Activated CD8-positive, alpha-beta memory T cell treated with anti-CD3 and anti-CD28 coated beads, Interleukin-2, amount 10 ng/mL, durations not matched to agents 7 days and 5 days (primary cell): ENCODE results near the gene RBM8A. TPM values are rescaled to one million over a fixed set of nuclear protein-coding genes. Genes with fewer than 3 reads are reported as not detected.

Source experiments
- ATAC-seq: fragments of 150-1000 bp; cut with Tn5 transposase; one replicate; pipeline ENCODE4 v1.10.0; 2021; ENCODE audit warnings: moderate library complexity
- CTCF ChIA-PET: fragments of 350-600 bp; sonication (Branson Sonifier 250); formaldehyde crosslinking; loops from one replicate; lab custom pipeline; 2021; ENCODE audit warnings: antibody characterized with exemption; lab: Charles Lee
- DNase-seq: peaks from one replicate; pipeline ENCODE4 v3.0.0-alpha.2; 2020
- H3K27ac Mint-ChIP-seq: one replicate; pipeline ENCODE4 v1.8.0; 2021; ENCODE audit warnings: mild to moderate bottlenecking, mixed read lengths
- H3K27me3 Mint-ChIP-seq: one replicate; pipeline ENCODE4 v1.8.0; 2021; ENCODE audit warnings: mixed read lengths
- H3K36me3 Mint-ChIP-seq: one replicate; pipeline ENCODE4 v1.8.0; 2021; ENCODE audit warnings: mild to moderate bottlenecking, mixed read lengths
- H3K4me1 Mint-ChIP-seq: one replicate; pipeline ENCODE4 v1.8.0; 2021; ENCODE audit warnings: mixed read lengths
- H3K4me3 Mint-ChIP-seq: one replicate; pipeline ENCODE4 v1.8.0; 2021; ENCODE audit warnings: mild to moderate bottlenecking, moderate library complexity, mixed read lengths
- H3K9me3 Mint-ChIP-seq: one replicate; pipeline ENCODE4 v1.8.0; 2022; ENCODE audit warnings: low read depth, mixed read lengths
- total RNA-seq, 2 experiments: library from RNA; stranded (reverse); gene quantifications; one replicate each; pipeline ENCODE4 v1.2.3, GENCODE V29; 2021

The RBM8A gene
- total RNA-seq, 2 experiments from 2014 or later = 189 to 249 TPM

DNA sequence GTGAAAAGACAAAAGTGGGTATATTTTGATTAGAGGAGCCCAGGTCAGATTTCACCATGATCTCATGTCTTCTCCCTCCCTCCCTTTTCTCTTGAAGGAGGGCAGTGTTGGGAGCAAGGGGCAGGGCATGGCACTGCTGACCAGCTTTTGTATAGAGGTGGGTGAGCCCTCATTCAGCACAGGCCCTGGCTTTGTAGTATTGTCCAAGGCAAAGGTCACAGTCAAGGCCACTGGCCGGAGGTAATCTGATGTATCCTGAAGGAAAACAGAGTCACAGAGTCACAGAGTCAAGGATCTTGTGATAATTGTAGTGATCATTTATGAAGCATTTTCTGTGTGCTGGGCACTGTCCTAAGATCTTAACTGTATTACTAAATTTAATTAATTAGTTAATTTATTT, 29.3 kb downstream of the RBM8A start:
- DNase-seq (no peak), ATAC-seq (no peak)
- no peaks in the 10 kb centered on the region for H3K27me3 Mint-ChIP-seq
- no peaks in the 10 kb centered on the region for H3K9me3 Mint-ChIP-seq
- no peaks in the 10 kb centered on the region for H3K36me3 Mint-ChIP-seq
- H3K4me1 Mint-ChIP-seq = no peaks in the 10 kb centered on the region
- H3K4me3 Mint-ChIP-seq = no peak overlapping the region
- H3K27ac Mint-ChIP-seq = no peak overlapping the region
- CTCF ChIA-PET = interaction anchor here (0.5 to 0.9 kb wide), 2 partner anchors 12 to 68 kb away, joined by 3 to 5 read pairs; partner anchors contain the start of gene ITGA10

DNA sequence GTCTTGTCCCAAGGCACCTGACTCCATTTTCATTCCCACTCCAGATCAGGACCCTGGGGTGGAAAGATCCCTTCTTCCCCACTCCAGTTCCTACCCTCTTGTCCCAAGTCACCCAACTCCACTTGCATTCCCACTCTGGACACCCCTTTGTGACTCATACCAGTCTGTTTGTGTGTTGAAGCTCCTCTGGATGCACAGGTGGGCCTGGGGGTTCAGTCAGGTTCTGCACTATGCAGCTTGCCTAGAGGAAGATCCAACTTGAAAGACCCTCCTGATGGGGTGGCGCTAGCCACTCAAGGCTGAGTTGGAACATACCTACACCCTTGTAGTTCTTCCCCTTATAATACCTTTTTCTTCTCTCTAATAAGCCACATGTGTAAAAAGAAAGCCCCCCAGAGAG, 31.8 kb downstream of the RBM8A start:
- H3K4me3 Mint-ChIP-seq = no peak overlapping the region
- H3K27me3 Mint-ChIP-seq = no peaks in the 10 kb centered on the region
- no peak overlapping the region for H3K27ac Mint-ChIP-seq
- no peaks in the 10 kb centered on the region for H3K36me3 Mint-ChIP-seq
- no peak for DNase-seq
- CTCF ChIA-PET = interaction anchor here (1.1 to 3.0 kb wide), 5 partner anchors 10 to 137 kb away, joined by 3 to 17 read pairs (median 8); partner anchors contain the start of genes ITGA10 and NUDT17
- H3K9me3 Mint-ChIP-seq = no peaks in the 10 kb centered on the region
- no peaks in the 10 kb centered on the region for H3K4me1 Mint-ChIP-seq
- no peak for ATAC-seq

DNA sequence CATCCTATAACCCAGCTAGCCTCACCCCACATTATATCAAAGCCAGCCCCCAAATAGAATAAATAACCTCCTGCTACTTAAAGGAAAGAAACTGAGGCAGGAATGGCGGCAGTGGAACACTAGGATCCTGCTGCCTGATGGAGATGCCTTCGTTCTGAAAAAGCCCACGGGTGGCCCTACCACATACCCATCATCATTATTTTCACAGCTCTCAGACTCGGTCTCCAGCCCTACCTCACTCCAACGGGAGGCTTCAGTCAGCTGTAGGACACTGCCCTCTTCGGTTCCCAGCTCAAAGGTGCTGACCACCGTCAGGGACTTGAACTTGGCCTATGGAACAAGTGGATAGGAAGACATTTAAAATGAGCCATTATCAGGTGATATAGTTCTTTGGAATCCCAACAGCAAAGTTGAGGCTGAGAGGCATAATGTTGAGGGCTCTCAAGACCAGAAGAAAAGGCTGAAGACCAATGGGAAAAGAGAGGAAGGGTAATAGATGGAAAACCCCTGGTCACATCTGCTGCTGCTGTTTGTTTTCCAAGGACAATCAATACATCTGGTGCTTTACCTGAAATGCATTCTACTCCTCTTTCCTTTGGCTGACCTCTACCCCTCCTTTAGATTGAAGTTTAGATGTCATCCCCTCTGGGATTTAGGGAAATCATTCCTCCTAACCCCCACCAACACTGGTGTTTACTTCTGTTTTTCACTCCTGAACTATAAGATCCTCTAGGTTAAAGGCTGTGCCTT, 33.8 kb downstream of the RBM8A start:
- ATAC-seq (no peak), DNase-seq (no peak)
- Mint-ChIP-seq H3K4me1 (no peaks in the 10 kb centered on the region), H3K4me3 (no peak overlapping the region), H3K9me3 (no peaks in the 10 kb centered on the region), H3K36me3 (no peaks in the 10 kb centered on the region), H3K27ac (no peak overlapping the region), H3K27me3 (no peaks in the 10 kb centered on the region)
- CTCF ChIA-PET = interaction anchor here (0.9 to 4.1 kb wide), 10 partner anchors 8 to 83 kb away, joined by 3 to 31 read pairs (median 13); partner anchors contain the start of genes ANKRD35, ITGA10, LIX1L and NUDT17

DNA sequence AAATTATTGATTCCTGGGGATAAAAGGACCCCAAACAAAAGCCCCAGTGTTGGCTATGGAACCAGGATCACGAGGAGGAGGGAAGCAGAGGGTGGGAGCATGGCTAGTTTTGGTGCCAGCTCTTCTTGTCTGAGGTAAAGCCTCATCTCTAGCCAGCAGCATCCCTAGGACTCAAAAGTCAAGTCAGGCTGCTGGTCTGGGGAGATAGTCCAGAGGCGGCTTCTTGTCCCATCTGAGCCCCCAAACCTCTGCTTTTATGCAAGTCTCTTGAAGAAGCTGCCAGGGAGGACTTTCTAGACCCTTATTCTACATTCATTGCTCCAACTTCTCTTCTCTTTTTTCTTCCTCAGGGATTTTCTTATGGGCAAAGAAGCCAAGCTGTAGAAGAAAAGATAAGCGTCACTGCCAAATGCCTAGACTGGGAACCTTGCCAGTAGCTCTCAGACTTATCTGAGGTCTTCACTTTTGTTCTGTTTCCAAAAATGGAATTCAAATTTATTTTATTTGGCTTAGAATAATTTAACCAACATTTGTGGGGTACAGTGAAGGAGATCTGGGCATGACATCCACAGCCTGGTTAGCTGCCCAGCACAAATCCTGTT, 34.7 kb downstream of the RBM8A start:
- CTCF ChIA-PET = interaction anchor here (0.7 to 4.1 kb wide), 24 partner anchors 7 to 129 kb away, joined by 3 to 31 read pairs (median 7); partner anchors contain the start of genes ANKRD35, HJV, ITGA10 and LIX1L
- Mint-ChIP-seq H3K4me3 (no peak overlapping the region), H3K36me3 (no peaks in the 10 kb centered on the region), H3K4me1 (no peaks in the 10 kb centered on the region), H3K9me3 (no peaks in the 10 kb centered on the region), H3K27ac (no peak overlapping the region), H3K27me3 (peaks cover 2% of the 10 kb centered on the region)
- DNase-seq = no peak
- ATAC-seq = no peak

DNA sequence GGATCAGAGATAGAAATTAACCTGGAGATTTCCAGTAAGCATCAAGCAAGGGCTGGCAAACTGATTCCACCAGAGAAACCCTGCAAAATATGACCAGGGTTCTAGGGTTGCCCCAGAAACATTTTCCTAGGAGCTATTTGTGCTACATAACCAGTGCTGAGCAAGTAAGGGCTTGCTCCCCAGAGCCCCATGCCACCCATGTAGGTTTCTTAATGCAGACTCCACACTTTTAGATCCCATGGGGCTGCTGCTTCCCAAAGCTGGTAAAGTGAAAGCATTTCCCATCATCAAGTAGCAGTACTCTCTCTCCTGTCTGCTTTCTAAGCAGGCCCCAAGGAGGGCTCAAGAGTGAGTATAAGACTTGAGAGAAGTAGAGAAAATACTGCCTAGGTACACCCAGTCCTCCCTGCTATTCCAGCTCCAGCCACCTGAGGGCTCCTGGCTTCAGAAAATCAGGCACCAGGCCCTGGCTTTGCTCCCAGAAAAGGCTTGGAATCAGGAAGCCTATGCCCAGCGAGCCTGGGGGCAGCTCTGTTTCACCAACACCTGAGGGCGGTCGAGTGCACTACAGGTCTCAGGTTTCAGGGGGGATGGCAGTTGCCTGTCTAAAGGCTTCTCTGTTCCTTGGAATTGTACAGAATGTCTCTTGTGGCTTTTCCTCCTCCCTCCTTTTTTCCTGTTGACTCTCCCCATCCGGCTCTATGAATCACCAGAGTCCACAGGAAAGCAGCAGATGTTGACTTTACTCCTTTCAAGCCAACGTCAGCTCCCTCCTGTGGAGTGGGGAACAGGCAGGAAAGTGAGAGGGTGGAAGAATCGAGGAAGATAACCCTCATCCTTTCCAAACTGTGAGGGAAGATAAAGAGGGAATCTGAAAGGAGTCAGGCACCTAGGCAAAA, 35.4 kb downstream of the RBM8A start:
- peaks cover under 1% of the 10 kb centered on the region for H3K4me1 Mint-ChIP-seq
- no peaks in the 10 kb centered on the region for H3K36me3 Mint-ChIP-seq
- no peaks in the 10 kb centered on the region for H3K9me3 Mint-ChIP-seq
- ATAC-seq (peak; percentile 85), DNase-seq (peak; percentile 73)
- CTCF ChIA-PET = interaction anchor here (0.7 to 4.1 kb wide), 33 partner anchors 10 to 136 kb away, joined by 3 to 31 read pairs (median 5); partner anchors contain the start of genes HJV, ITGA10, LIX1L and NUDT17
- no peak overlapping the region for H3K27ac Mint-ChIP-seq
- H3K27me3 Mint-ChIP-seq = peaks cover 4% of the 10 kb centered on the region
- no peak overlapping the region for H3K4me3 Mint-ChIP-seq

DNA sequence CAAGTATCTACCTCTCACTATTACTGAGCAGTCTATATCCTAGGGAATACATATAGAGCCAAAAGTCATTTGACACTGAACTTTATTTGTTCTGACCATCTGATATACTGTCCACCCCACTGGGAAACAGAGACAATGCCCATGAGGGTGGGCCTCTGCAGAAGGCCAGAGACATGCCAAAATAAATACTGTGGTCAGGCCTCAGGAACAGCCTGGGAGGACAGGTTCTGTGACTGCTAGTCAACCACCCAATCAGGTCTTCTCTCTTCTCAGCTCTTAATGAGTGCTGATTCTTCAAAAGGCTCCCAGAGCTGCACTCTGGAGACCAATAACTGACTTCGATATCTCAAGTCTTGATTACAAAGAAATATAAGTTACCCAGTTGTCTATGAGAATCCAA, 36.1 kb downstream of the RBM8A start:
- Mint-ChIP-seq H3K9me3 (no peaks in the 10 kb centered on the region), H3K27ac (no peak overlapping the region), H3K27me3 (peaks cover 5% of the 10 kb centered on the region), H3K4me3 (no peak overlapping the region), H3K4me1 (peaks cover 4% of the 10 kb centered on the region), H3K36me3 (no peaks in the 10 kb centered on the region)
- CTCF ChIA-PET = interaction anchor here (0.7 to 4.1 kb wide), 31 partner anchors 10 to 136 kb away, joined by 3 to 31 read pairs (median 5); partner anchors contain the start of genes HJV, ITGA10, LIX1L and NUDT17
- no peak for ATAC-seq
- no peak for DNase-seq

DNA sequence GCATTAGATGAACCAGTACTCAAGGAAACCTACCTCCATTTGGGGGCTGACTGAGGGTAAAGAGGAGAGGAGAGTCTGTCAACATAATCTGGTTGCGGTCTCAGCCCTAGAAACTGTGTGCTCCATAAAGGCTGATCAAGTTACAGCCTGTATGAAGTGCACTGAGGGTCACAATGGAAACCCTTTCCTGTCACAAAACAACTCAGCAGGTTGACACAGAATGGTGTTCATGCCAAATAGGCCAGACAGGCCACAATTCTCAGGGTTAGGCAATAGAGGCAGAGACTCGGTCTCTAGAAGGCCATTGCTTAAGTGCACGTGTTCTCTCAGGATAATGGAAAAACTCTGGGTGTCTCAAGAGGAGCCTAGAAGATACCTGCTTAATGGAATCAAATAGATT, 37.6 kb downstream of the RBM8A start:
- Mint-ChIP-seq H3K27ac (no peak overlapping the region), H3K27me3 (peaks cover 14% of the 10 kb centered on the region), H3K36me3 (no peaks in the 10 kb centered on the region), H3K4me3 (no peak overlapping the region), H3K4me1 (peaks cover 14% of the 10 kb centered on the region), H3K9me3 (no peaks in the 10 kb centered on the region)
- no peak for DNase-seq
- no peak for ATAC-seq
- CTCF ChIA-PET = interaction anchor here (1.1 to 4.1 kb wide), 2 partner anchors 30 to 44 kb away, joined by 3 to 31 read pairs; partner anchors contain the start of gene NUDT17

DNA sequence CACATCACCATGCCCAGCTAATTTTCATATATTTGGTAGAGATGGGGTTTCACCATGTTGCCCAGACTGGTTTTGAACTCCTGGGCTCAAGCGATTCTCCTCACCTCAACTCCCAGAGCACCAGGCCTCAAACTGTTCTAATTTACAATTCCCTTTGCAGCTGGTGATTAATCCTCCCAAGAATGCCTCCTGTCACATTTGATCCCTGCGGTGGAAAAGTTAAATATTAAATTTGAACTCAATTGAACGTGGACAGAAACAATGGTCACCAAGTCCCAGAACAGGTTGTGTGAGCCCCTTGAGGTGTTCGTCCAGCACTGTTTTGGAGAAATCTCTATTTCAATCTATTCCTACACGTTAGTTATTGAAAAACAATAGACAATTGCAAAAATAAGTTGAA, 39.7 kb downstream of the RBM8A start:
- Mint-ChIP-seq H3K27me3 (peaks cover 32% of the 10 kb centered on the region), H3K4me1 (peaks cover 16% of the 10 kb centered on the region), H3K4me3 (no peak overlapping the region), H3K9me3 (no peaks in the 10 kb centered on the region), H3K36me3 (no peaks in the 10 kb centered on the region), H3K27ac (no peak overlapping the region)
- CTCF ChIA-PET = interaction anchor here (0.7 to 1.3 kb wide), 2 partner anchors 42 to 92 kb away, joined by 3 to 4 read pairs; partner anchors contain the start of gene NUDT17
- DNase-seq = no peak
- ATAC-seq = no peak

DNA sequence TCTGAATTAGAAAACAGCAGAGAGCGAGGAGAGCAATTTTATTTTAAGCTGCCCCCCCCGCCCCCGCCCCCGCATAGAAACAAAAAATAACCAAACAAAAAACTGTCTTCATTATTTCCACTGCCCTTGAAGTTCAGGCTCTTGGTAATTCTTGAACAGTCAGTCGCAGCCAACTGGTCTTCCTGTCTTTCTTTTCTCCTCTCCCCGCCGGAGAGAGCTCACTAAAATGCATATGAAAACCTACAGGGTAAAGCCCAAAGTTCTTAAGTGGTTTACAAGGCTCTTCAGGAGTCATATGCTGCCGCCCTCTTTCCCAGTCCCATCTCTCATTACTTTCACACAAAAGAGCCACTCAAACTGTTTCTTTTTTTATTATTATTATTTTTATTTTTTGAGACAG, 40.5 kb downstream of the RBM8A start:
- no peaks in the 10 kb centered on the region for H3K36me3 Mint-ChIP-seq
- ATAC-seq (no peak), DNase-seq (no peak)
- peaks cover 16% of the 10 kb centered on the region for H3K4me1 Mint-ChIP-seq
- peaks cover 34% of the 10 kb centered on the region for H3K27me3 Mint-ChIP-seq
- no peaks in the 10 kb centered on the region for H3K9me3 Mint-ChIP-seq
- no peak overlapping the region for H3K27ac Mint-ChIP-seq
- CTCF ChIA-PET = interaction anchor here (0.6 to 5.2 kb wide), 5 partner anchors 22 to 93 kb away, joined by 3 to 26 read pairs (median 3); partner anchors contain the start of gene NUDT17
- H3K4me3 Mint-ChIP-seq = peak overlapping the region; percentile 28

DNA sequence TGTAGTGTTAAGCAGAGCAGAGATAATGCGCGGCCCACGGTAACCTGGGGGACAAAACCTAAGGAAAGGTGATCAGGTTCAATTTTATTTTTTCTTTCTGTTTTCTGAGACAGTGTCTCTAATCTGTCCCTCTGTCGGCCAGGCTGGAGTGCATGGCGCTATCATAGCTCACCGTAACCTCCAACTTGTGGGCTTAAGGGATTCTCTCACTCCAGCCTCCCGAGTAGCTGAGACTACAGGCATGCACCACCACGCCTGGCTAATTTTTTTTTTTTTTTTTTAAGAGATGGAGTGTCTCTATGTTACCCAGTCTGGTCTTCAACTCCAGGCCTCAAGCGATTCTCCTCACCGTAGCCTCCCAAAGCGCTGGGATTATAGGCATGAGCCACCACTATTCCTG, 40.9 kb downstream of the RBM8A start:
- Mint-ChIP-seq H3K4me1 (peaks cover 16% of the 10 kb centered on the region), H3K9me3 (no peaks in the 10 kb centered on the region), H3K4me3 (peak overlapping the region; percentile 74), H3K27ac (no peak overlapping the region), H3K36me3 (no peaks in the 10 kb centered on the region), H3K27me3 (peaks cover 34% of the 10 kb centered on the region)
- DNase-seq = no peak
- CTCF ChIA-PET = interaction anchor here (0.6 to 5.2 kb wide), 5 partner anchors 13 to 93 kb away, joined by 3 to 26 read pairs (median 3); partner anchors contain the start of gene NUDT17
- no peak for ATAC-seq

DNA sequence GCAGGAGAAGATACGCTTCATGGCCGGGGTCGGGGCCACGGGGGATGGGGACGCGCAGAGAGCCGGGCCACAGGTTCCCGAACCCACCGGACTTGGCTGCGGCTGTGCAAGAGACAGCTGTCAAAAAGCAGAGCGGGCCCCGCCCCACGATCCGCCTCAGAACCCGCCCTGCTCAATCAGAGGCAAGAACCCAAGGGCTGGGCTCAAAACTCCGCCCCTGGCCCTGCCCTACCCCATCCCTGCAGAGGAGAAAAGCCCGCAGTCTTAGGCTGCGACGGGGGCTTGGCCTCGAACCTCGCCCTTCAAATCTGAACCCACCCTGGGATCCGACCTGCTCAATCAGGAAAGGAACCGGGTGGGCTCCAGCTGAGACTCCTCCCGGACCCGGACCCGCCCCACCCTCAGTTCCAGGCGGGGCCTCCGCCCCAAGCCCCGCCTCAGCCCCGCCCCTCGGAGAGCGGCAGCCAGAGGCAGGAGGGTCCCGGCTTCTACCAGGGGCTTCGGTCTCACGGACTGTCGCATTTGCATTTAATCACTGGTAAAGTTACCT, 41.5 kb downstream of the RBM8A start, which contains the start of gene ANKRD35:
ANKRD35 (minus strand) TSS at position 129 of the 550 bp plus-strand sequence; CDS start at position 21, 108 bp downstream.
- ATAC-seq (peak; percentile 100), DNase-seq (peak; percentile 94)
- H3K4me1 Mint-ChIP-seq = peaks cover 16% of the 10 kb centered on the region
- H3K27ac Mint-ChIP-seq = peak within 1 kb of the TSS; percentile 19
- peak within 1 kb of the TSS; percentile 74 for H3K4me3 Mint-ChIP-seq
- H3K9me3 Mint-ChIP-seq = no peaks in the 10 kb centered on the region
- H3K36me3 Mint-ChIP-seq = no peaks in the 10 kb centered on the region
- CTCF ChIA-PET = interaction anchor here (0.8 to 5.2 kb wide), 7 partner anchors 7 to 121 kb away, joined by 3 to 26 read pairs (median 3); partner anchors contain the start of genes ITGA10 and NUDT17
- H3K27me3 Mint-ChIP-seq = peaks cover 34% of the 10 kb centered on the region

DNA sequence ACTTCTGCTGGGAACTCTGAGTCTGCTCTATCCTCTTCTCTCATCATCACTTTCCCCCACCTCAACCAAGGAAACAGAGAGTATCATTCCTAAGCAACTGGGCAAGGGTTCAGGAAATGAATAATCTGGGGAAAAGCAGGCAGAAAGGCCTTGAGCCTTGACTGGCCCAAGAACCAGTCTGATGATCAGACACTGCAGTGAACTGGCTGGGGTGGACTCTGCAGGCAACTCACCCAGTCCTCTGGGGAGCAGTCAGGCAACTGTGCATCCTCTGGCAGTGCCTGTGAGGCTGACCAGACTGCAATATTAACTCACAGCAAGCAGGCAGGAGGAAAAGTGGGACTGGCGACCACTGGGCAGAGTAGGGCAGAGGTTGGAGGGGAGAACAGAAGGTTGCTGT, 42.6 kb downstream of the RBM8A start:
- H3K27ac Mint-ChIP-seq = no peak overlapping the region
- no peaks in the 10 kb centered on the region for H3K36me3 Mint-ChIP-seq
- ATAC-seq (no peak), DNase-seq (no peak)
- no peak overlapping the region for H3K4me3 Mint-ChIP-seq
- H3K4me1 Mint-ChIP-seq = peaks cover 16% of the 10 kb centered on the region
- CTCF ChIA-PET = interaction anchor here (0.7 to 5.2 kb wide), 4 partner anchors 8 to 111 kb away, joined by 3 to 26 read pairs (median 8); partner anchors contain the start of genes ITGA10 and NUDT17
- H3K9me3 Mint-ChIP-seq = no peaks in the 10 kb centered on the region
- peaks cover 41% of the 10 kb centered on the region for H3K27me3 Mint-ChIP-seq
